ENCODE results near the gene CEP128.
"Not testable (repeated sequence)": the region's sequence is repeated elsewhere in the genome, so short reads cannot be mapped to it uniquely, and the experiment has no call there.

Gene CEP128

GRCh38 chr14:80951491-80951890 is 10.0 kb upstream of the CEP128 start:
- no peak for DNase-seq

- DNase-seq: no peak
These were observed 6.8 kb upstream of the CEP128 start for GRCh38 chr14:80948291-80948690.

GRCh38 chr14:80946797-80947196 is 5.3 kb upstream of the CEP128 start:
- no peak for DNase-seq

GRCh38 chr14:80946187-80946586 is 4.6 kb upstream of the CEP128 start:
- no peak for DNase-seq

GRCh38 chr14:80944861-80945617 is 3.5 kb upstream of the CEP128 start:
- no peak for DNase-seq

GRCh38 chr14:80942191-80942600 is 658 bp upstream of the CEP128 start:
- no peak for DNase-seq

- DNase-seq: no peak
These were observed 1.4 kb downstream of the CEP128 start for GRCh38 chr14:80940146-80940545.

- no peak for DNase-seq
These were observed 7.9 kb downstream of the CEP128 start for GRCh38 chr14:80933686-80934085.

- DNase-seq: no peak
These were observed 8.3 kb downstream of the CEP128 start for GRCh38 chr14:80933282-80933681.

- no peak for DNase-seq
These were observed 10.6 kb downstream of the CEP128 start for GRCh38 chr14:80930836-80931389.

GRCh38 chr14:80930095-80930494 is 11.4 kb downstream of the CEP128 start:
- no peak for DNase-seq

GRCh38 chr14:80927083-80927989 is 14.2 kb downstream of the CEP128 start:
- no peak for DNase-seq

GRCh38 chr14:80926397-80927082 is 15.0 kb downstream of the CEP128 start:
- DNase-seq: no peak

GRCh38 chr14:80924365-80925103 is 17.0 kb downstream of the CEP128 start:
- DNase-seq: no peak

- DNase-seq: no peak
These were observed 18.2 kb downstream of the CEP128 start for GRCh38 chr14:80923368-80923767.

- DNase-seq: no peak
These were observed 21.9 kb downstream of the CEP128 start for GRCh38 chr14:80919622-80920021.

- DNase-seq: not testable (repeated sequence)
These were observed 29.5 kb downstream of the CEP128 start for GRCh38 chr14:80912013-80912412.

GRCh38 chr14:80906946-80907345 is 34.6 kb downstream of the CEP128 start:
- DNase-seq: no peak

GRCh38 chr14:80906336-80906735 is 35.2 kb downstream of the CEP128 start:
- DNase-seq: no peak

- DNase-seq: no peak
These were observed 38.9 kb downstream of the CEP128 start for GRCh38 chr14:80902608-80903007.

- DNase-seq: no peak
These were observed 39.7 kb downstream of the CEP128 start for GRCh38 chr14:80901822-80902221.

GRCh38 chr14:80901260-80901659 is 40.3 kb downstream of the CEP128 start:
- no peak for DNase-seq

All from activated naive CD4-positive, alpha-beta T cell (primary cell).